ENCODE results near the gene NKIRAS1.
A peak's percentile ranks its signal among the peaks of the same experiment; 100 is the strongest.

DNA sequence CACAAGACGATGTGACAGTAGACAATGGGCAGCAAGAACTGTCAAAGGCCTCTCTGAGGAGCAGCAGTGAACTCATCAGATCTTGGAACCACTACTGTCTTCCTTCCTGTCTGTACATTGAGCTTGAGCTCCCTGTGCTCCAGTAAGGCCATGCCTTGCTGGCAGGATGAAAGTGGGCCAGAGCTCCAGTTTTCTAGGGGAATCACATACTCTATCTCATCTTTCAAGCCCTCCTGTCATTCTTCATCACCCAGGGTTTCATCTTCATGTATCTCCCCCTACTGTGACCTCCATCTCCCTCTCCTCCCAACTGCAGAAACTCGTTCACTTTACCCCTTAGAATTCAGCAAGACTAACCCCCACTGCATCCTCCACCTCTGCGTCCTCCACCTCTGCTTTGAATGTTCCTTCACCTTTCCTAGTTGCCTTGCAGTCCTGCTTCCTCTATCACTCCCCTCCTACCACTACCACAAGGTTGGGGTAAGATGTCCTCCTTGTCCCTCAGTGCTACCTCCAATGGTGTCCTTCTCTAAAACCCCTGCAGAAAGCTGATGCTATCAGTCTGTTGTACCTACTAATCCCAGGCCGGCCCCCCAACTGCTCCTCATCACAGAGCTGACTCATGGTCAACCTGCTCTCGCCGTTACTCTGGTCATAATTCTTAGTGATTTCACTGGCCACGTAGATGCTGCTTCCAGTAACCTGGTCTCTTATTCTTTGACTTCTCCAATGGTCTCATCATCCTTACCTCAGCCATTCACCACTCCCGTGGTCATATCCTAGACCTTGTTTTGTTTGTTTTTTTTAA is 22.3 kb downstream of the NKIRAS1 start:
- no peak for TF ChIP-seq MAFK (IDR thresholded peaks at IDR 0.05; ENCODE audit: low read depth, low read length)
- TF ChIP-seq RBBP5 (IDR thresholded peaks at IDR 0.05; ENCODE audit: borderline replicate concordance, low read depth, low read length) = no peak
- no peak for TF ChIP-seq HDAC6 (IDR thresholded peaks at IDR 0.05; ENCODE audit: low read depth, low read length)
- peak in 1 of 2 experiments; percentile 64; a peak in 2 of 3 replicates for TF ChIP-seq POLR2A (IDR thresholded peaks at IDR 0.05; ENCODE audit: control extremely low read depth in 1 of 2, low read depth in 2 of 2, low read length in 2 of 2)
- TF ChIP-seq TBP (IDR thresholded peaks at IDR 0.05; ENCODE audit: low read depth, low read length) = no peak
- peak; percentile 55 for TF ChIP-seq POLR2AphosphoS5 (IDR thresholded peaks at IDR 0.05; ENCODE audit: low read depth, low read length)
- TF ChIP-seq RNF2 (IDR thresholded peaks at IDR 0.05; ENCODE audit: borderline replicate concordance, low read depth, low read length, missing control alignments, poor library complexity, severe bottlenecking) = no peak
- TF ChIP-seq CTBP2 (IDR thresholded peaks at IDR 0.05; ENCODE audit: borderline replicate concordance, insufficient read depth, insufficient read length, low read length) = no peak

Data from H1 (cell line).